ENCODE results near the gene GRIN2B. TPM values are rescaled to one million over a fixed set of nuclear protein-coding genes. Genes with fewer than 3 reads are reported as not detected.

GRIN2B gene
- total and polyA plus RNA-seq, 2 donors (not counting 1 experiment from before 2014, with no cell fraction given) = 0.22 TPM; not detected in 1

DNA sequence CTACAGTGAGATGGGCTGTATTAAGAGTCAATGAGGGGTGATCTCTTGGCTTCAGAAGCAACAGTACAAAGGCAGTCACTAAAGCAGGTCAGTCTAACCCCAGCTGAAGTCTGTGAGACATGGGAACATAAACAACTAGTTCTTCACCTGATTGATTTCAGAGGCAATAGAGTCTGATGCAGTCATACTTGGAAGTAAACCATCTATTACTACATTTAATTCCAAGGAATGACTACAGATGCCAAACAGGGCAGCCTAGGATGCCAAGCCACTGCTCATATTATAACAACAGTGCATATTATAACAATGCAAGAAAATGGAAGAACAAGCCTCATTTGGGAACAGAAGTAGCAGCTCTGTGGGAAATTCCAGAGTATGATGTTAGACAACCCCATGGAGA is 35.8 kb downstream of the GRIN2B start:
- H3K27me3 Mint-ChIP-seq = peaks cover 39% of the 10 kb centered on the region
- ChIA-PET POLR2A (no interaction called here), CTCF (no interaction called here)
- ATAC-seq (ENCODE audit: low read depth) (no peak), DNase-seq (no peak)
- H3K4me3 ChIP-seq (ENCODE audit: control extremely low read depth in 1 of 5, extremely low read depth in 1 of 5, insufficient read depth in 1 of 5, low read depth in 2 of 5, low read length in 4 of 5) = no peak overlapping the region
- H3K4me3 Mint-ChIP-seq = no peak overlapping the region
- no peaks in the 10 kb centered on the region for H3K4me1 Mint-ChIP-seq
- no peaks in the 10 kb centered on the region for H4K20me1 ChIP-seq (ENCODE audit: control insufficient read depth, insufficient read depth, low read length, poor library complexity, severe bottlenecking)
- H3K9me3 Mint-ChIP-seq (ENCODE audit: insufficient read depth) = no peaks in the 10 kb centered on the region
- H3K27me3 ChIP-seq (replicated peaks in 1 of 4; ENCODE audit: control extremely low read depth in 1 of 4, control insufficient read depth in 3 of 4, insufficient read depth in 4 of 4, low read length in 3 of 4) = peaks cover 0 to 13% (median 9%) of the 10 kb centered on the region in 4 experiments
- no peaks in the 10 kb centered on the region for H3K79me2 ChIP-seq (ENCODE audit: control insufficient read depth, insufficient read depth, low read length)
- H2AFZ ChIP-seq (ENCODE audit: insufficient read depth, low read depth, low read length, poor library complexity, severe bottlenecking) = no peak overlapping the region
- H3K36me3 ChIP-seq (replicated peaks in 1 of 2; ENCODE audit: control extremely low read depth in 1 of 2, control insufficient read depth in 1 of 2, extremely low read depth in 1 of 2, insufficient read depth in 2 of 2, low read length in 1 of 2) = no peaks in the 10 kb centered on the region
- H3K27ac Mint-ChIP-seq = no peak overlapping the region
- intact Hi-C loops (cut with micrococcal nuclease) = no loop called here
- H3K9ac ChIP-seq (ENCODE audit: low read length) = no peak overlapping the region
- H3K9me3 ChIP-seq (ENCODE audit: control extremely low read depth in 1 of 3, control insufficient read depth in 2 of 3, insufficient read depth in 1 of 3, low read length in 2 of 3) = no peaks in the 10 kb centered on the region
- TF ChIP-seq, protein P1, sequence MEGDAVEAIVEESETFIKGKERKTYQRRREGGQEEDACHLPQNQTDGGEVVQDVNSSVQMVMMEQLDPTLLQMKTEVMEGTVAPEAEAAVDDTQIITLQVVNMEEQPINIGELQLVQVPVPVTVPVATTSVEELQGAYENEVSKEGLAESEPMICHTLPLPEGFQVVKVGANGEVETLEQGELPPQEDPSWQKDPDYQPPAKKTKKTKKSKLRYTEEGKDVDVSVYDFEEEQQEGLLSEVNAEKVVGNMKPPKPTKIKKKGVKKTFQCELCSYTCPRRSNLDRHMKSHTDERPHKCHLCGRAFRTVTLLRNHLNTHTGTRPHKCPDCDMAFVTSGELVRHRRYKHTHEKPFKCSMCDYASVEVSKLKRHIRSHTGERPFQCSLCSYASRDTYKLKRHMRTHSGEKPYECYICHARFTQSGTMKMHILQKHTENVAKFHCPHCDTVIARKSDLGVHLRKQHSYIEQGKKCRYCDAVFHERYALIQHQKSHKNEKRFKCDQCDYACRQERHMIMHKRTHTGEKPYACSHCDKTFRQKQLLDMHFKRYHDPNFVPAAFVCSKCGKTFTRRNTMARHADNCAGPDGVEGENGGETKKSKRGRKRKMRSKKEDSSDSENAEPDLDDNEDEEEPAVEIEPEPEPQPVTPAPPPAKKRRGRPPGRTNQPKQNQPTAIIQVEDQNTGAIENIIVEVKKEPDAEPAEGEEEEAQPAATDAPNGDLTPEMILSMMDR (IDR thresholded peaks at IDR 0.05) = no peak
- TF ChIP-seq EZH2 (IDR thresholded peaks at IDR 0.05; ENCODE audit: borderline replicate concordance, insufficient read depth, low read depth, low read length, poor library complexity, severe bottlenecking) = no peak
- H3K4me1 ChIP-seq (ENCODE audit: control insufficient read depth in 2 of 2, insufficient read depth in 2 of 2, low read length in 2 of 2) = no peaks in the 10 kb centered on the region
- no peak overlapping the region for H3K27ac ChIP-seq (ENCODE audit: low read length in 2 of 2)
- H3K4me2 ChIP-seq (replicated peaks; ENCODE audit: low read depth, low read length, poor library complexity, severe bottlenecking) = no peak overlapping the region

- Histone ChIP-seq H3K27me3 (replicated peaks in 1 of 4; ENCODE audit: control extremely low read depth in 1 of 4, control insufficient read depth in 3 of 4, insufficient read depth in 4 of 4, low read length in 3 of 4) (peaks cover 0 to 13% (median 9%) of the 10 kb centered on the region in 4 experiments), H3K4me3 (ENCODE audit: control extremely low read depth in 1 of 5, extremely low read depth in 1 of 5, insufficient read depth in 1 of 5, low read depth in 2 of 5, low read length in 4 of 5) (no peak overlapping the region), H3K9ac (ENCODE audit: low read length) (no peak overlapping the region), H3K4me1 (ENCODE audit: control insufficient read depth in 2 of 2, insufficient read depth in 2 of 2, low read length in 2 of 2) (no peaks in the 10 kb centered on the region), H4K20me1 (ENCODE audit: control insufficient read depth, insufficient read depth, low read length, poor library complexity, severe bottlenecking) (no peaks in the 10 kb centered on the region), H3K4me2 (replicated peaks; ENCODE audit: low read depth, low read length, poor library complexity, severe bottlenecking) (no peak overlapping the region), H3K36me3 (replicated peaks in 1 of 2; ENCODE audit: control extremely low read depth in 1 of 2, control insufficient read depth in 1 of 2, extremely low read depth in 1 of 2, insufficient read depth in 2 of 2, low read length in 1 of 2) (no peaks in the 10 kb centered on the region), H2AFZ (ENCODE audit: insufficient read depth, low read depth, low read length, poor library complexity, severe bottlenecking) (no peak overlapping the region), H3K79me2 (ENCODE audit: control insufficient read depth, insufficient read depth, low read length) (no peaks in the 10 kb centered on the region), H3K27ac (ENCODE audit: low read length in 2 of 2) (no peak overlapping the region), H3K9me3 (ENCODE audit: control extremely low read depth in 1 of 3, control insufficient read depth in 2 of 3, insufficient read depth in 1 of 3, low read length in 2 of 3) (no peaks in the 10 kb centered on the region)
- intact Hi-C loops (cut with micrococcal nuclease) = no loop called here
- Mint-ChIP-seq H3K27me3 (peaks cover 39% of the 10 kb centered on the region), H3K4me3 (no peak overlapping the region), H3K27ac (no peak overlapping the region), H3K4me1 (no peaks in the 10 kb centered on the region), H3K9me3 (ENCODE audit: insufficient read depth) (no peaks in the 10 kb centered on the region)
- WGBS (ENCODE audit: insufficient coverage) = no CpG with 5 or more reads among the region's 3 CpGs
- ATAC-seq (ENCODE audit: low read depth) (no peak), DNase-seq (no peak)
- CTCF ChIA-PET = no interaction called here
- POLR2A ChIA-PET = no interaction called here
- TF ChIP-seq, protein P1 (IDR thresholded peaks at IDR 0.05) = no peak
- no peak for TF ChIP-seq EZH2 (IDR thresholded peaks at IDR 0.05; ENCODE audit: borderline replicate concordance, insufficient read depth, low read depth, low read length, poor library complexity, severe bottlenecking)
These were observed 36.2 kb downstream of the GRIN2B start for GRCh38 chr12:13945236-13945635.
